ENCODE measurements around the gene C2CD4B. TPM values are rescaled to one million over a fixed set of nuclear protein-coding genes. Genes with fewer than 3 reads are reported as not detected.

The C2CD4B gene
- total RNA-seq, 1 experiment from 2014 or later = 1.3 TPM

DNA sequence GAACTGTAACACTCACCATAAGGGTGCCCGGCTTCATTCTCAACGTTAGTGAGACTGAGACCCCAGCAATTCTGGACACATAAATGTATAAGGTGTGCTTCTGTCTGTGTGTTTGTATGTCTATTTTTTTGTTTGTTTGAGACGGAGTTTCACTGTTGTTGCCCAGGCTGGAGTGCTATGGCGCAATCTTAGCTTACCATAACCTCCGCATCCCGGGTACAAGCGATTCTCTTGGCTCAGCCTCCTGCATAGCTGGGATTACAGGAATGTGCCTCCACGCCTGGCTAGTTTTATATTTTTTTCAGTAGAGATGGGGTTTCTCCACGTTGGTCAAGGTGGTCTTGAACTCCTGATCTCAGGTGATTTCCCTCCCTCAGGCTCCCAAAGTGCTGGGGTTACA is 43.3 kb upstream of the C2CD4B start (continued):
- TF ChIP-seq NR3C1 (CRISPR knock-in tag; conservative IDR thresholded peaks at IDR 0.05; ENCODE audit: low read depth) (no peak), TEAD1 (CRISPR knock-in tag; IDR thresholded peaks at IDR 0.05) (no peak), RORB (CRISPR knock-in tag; IDR thresholded peaks at IDR 0.05) (no peak), NR2C2 (CRISPR knock-in tag; IDR thresholded peaks at IDR 0.05) (no peak), GTF2I (CRISPR knock-in tag; conservative IDR thresholded peaks at IDR 0.05) (no peak), TP53 (CRISPR knock-in tag; IDR thresholded peaks at IDR 0.05) (no peak), SOX15 (CRISPR knock-in tag; IDR thresholded peaks at IDR 0.05) (no peak), CREB1 (CRISPR knock-in tag; IDR thresholded peaks at IDR 0.05) (no peak)
- TF ChIP-seq, protein P1, sequence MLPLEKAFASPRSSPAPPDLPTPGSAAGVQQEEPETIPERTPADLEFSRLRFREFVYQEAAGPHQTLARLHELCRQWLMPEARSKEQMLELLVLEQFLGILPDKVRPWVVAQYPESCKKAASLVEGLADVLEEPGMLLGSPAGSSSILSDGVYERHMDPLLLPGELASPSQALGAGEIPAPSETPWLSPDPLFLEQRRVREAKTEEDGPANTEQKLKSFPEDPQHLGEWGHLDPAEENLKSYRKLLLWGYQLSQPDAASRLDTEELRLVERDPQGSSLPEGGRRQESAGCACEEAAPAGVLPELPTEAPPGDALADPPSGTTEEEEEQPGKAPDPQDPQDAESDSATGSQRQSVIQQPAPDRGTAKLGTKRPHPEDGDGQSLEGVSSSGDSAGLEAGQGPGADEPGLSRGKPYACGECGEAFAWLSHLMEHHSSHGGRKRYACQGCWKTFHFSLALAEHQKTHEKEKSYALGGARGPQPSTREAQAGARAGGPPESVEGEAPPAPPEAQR (CRISPR knock-in tag; IDR thresholded peaks at IDR 0.05) = no peak
- TF ChIP-seq, protein P2, sequence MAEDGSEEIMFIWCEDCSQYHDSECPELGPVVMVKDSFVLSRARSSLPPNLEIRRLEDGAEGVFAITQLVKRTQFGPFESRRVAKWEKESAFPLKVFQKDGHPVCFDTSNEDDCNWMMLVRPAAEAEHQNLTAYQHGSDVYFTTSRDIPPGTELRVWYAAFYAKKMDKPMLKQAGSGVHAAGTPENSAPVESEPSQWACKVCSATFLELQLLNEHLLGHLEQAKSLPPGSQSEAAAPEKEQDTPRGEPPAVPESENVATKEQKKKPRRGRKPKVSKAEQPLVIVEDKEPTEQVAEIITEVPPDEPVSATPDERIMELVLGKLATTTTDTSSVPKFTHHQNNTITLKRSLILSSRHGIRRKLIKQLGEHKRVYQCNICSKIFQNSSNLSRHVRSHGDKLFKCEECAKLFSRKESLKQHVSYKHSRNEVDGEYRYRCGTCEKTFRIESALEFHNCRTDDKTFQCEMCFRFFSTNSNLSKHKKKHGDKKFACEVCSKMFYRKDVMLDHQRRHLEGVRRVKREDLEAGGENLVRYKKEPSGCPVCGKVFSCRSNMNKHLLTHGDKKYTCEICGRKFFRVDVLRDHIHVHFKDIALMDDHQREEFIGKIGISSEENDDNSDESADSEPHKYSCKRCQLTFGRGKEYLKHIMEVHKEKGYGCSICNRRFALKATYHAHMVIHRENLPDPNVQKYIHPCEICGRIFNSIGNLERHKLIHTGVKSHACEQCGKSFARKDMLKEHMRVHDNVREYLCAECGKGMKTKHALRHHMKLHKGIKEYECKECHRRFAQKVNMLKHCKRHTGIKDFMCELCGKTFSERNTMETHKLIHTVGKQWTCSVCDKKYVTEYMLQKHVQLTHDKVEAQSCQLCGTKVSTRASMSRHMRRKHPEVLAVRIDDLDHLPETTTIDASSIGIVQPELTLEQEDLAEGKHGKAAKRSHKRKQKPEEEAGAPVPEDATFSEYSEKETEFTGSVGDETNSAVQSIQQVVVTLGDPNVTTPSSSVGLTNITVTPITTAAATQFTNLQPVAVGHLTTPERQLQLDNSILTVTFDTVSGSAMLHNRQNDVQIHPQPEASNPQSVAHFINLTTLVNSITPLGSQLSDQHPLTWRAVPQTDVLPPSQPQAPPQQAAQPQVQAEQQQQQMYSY (CRISPR knock-in tag; IDR thresholded peaks at IDR 0.05) = no peak

DNA sequence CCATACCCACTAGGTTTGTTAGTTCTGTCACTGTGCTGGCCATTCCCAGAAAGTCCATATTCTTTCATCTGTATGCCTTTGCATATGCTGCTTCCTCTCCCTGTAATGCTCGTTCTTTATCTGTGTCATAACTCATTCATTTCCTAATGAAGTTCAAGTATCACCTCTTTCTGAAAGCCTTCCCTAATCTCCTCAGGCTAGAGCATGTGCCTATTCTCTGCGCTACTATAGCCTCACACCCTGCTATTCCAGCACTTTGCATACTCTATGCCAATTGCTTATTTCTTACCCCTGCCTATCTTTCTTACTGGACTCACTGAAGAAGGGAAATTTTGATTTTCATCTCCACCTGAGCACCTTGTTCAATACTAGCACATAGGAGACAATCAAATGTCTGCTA is 25.6 kb upstream of the C2CD4B start:
- ATAC-seq = peak; percentile 30; the same call in 1 of the 2 replicates
- ChIA-PET CTCF (no interaction called here), POLR2A (no interaction called here)

More for the DNA sequence above, 25.6 kb upstream of the C2CD4B start:
- H3K27ac Mint-ChIP-seq = no peak overlapping the region
- no peaks in the 10 kb centered on the region for H3K36me3 Mint-ChIP-seq
- DNase-seq (ENCODE audit: low spot score) = no peak
- peaks cover 7% of the 10 kb centered on the region for H3K4me1 Mint-ChIP-seq
- H3K27me3 Mint-ChIP-seq (ENCODE audit: low read depth) = peaks cover 3% of the 10 kb centered on the region
- TF ChIP-seq ZNF138 (CRISPR knock-in tag; conservative IDR thresholded peaks at IDR 0.05) = no peak
- TF ChIP-seq, protein P3, sequence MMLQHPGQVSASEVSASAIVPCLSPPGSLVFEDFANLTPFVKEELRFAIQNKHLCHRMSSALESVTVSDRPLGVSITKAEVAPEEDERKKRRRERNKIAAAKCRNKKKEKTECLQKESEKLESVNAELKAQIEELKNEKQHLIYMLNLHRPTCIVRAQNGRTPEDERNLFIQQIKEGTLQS (CRISPR knock-in tag; conservative IDR thresholded peaks at IDR 0.05) = no peak
- TF ChIP-seq, protein P4, sequence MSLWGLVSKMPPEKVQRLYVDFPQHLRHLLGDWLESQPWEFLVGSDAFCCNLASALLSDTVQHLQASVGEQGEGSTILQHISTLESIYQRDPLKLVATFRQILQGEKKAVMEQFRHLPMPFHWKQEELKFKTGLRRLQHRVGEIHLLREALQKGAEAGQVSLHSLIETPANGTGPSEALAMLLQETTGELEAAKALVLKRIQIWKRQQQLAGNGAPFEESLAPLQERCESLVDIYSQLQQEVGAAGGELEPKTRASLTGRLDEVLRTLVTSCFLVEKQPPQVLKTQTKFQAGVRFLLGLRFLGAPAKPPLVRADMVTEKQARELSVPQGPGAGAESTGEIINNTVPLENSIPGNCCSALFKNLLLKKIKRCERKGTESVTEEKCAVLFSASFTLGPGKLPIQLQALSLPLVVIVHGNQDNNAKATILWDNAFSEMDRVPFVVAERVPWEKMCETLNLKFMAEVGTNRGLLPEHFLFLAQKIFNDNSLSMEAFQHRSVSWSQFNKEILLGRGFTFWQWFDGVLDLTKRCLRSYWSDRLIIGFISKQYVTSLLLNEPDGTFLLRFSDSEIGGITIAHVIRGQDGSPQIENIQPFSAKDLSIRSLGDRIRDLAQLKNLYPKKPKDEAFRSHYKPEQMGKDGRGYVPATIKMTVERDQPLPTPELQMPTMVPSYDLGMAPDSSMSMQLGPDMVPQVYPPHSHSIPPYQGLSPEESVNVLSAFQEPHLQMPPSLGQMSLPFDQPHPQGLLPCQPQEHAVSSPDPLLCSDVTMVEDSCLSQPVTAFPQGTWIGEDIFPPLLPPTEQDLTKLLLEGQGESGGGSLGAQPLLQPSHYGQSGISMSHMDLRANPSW (CRISPR knock-in tag; conservative IDR thresholded peaks at IDR 0.05; ENCODE audit: low read depth) = no peak
- TF ChIP-seq, protein P5, sequence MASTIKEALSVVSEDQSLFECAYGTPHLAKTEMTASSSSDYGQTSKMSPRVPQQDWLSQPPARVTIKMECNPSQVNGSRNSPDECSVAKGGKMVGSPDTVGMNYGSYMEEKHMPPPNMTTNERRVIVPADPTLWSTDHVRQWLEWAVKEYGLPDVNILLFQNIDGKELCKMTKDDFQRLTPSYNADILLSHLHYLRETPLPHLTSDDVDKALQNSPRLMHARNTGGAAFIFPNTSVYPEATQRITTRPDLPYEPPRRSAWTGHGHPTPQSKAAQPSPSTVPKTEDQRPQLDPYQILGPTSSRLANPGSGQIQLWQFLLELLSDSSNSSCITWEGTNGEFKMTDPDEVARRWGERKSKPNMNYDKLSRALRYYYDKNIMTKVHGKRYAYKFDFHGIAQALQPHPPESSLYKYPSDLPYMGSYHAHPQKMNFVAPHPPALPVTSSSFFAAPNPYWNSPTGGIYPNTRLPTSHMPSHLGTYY (CRISPR knock-in tag; IDR thresholded peaks at IDR 0.05) = no peak
- no peak for TF ChIP-seq TCF7 (CRISPR knock-in tag; IDR thresholded peaks at IDR 0.05; ENCODE audit: low read depth)
- no peak for TF ChIP-seq FOXJ3 (CRISPR knock-in tag; IDR thresholded peaks at IDR 0.05; ENCODE audit: borderline replicate concordance)
- no peak for TF ChIP-seq ZNF263 (CRISPR knock-in tag; IDR thresholded peaks at IDR 0.05; ENCODE audit: low read depth)
- TF ChIP-seq ZNF121 (CRISPR knock-in tag; IDR thresholded peaks at IDR 0.05) = no peak
- TF ChIP-seq ZNF396 (CRISPR knock-in tag; IDR thresholded peaks at IDR 0.05; ENCODE audit: borderline replicate concordance) = no peak
- TF ChIP-seq, protein P6, sequence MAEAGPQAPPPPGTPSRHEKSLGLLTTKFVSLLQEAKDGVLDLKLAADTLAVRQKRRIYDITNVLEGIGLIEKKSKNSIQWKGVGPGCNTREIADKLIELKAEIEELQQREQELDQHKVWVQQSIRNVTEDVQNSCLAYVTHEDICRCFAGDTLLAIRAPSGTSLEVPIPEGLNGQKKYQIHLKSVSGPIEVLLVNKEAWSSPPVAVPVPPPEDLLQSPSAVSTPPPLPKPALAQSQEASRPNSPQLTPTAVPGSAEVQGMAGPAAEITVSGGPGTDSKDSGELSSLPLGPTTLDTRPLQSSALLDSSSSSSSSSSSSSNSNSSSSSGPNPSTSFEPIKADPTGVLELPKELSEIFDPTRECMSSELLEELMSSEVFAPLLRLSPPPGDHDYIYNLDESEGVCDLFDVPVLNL (CRISPR knock-in tag; IDR thresholded peaks at IDR 0.05; ENCODE audit: borderline replicate concordance, low read depth) = no peak
- TF ChIP-seq, protein P7, sequence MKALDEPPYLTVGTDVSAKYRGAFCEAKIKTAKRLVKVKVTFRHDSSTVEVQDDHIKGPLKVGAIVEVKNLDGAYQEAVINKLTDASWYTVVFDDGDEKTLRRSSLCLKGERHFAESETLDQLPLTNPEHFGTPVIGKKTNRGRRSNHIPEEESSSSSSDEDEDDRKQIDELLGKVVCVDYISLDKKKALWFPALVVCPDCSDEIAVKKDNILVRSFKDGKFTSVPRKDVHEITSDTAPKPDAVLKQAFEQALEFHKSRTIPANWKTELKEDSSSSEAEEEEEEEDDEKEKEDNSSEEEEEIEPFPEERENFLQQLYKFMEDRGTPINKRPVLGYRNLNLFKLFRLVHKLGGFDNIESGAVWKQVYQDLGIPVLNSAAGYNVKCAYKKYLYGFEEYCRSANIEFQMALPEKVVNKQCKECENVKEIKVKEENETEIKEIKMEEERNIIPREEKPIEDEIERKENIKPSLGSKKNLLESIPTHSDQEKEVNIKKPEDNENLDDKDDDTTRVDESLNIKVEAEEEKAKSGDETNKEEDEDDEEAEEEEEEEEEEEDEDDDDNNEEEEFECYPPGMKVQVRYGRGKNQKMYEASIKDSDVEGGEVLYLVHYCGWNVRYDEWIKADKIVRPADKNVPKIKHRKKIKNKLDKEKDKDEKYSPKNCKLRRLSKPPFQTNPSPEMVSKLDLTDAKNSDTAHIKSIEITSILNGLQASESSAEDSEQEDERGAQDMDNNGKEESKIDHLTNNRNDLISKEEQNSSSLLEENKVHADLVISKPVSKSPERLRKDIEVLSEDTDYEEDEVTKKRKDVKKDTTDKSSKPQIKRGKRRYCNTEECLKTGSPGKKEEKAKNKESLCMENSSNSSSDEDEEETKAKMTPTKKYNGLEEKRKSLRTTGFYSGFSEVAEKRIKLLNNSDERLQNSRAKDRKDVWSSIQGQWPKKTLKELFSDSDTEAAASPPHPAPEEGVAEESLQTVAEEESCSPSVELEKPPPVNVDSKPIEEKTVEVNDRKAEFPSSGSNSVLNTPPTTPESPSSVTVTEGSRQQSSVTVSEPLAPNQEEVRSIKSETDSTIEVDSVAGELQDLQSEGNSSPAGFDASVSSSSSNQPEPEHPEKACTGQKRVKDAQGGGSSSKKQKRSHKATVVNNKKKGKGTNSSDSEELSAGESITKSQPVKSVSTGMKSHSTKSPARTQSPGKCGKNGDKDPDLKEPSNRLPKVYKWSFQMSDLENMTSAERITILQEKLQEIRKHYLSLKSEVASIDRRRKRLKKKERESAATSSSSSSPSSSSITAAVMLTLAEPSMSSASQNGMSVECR (CRISPR knock-in tag; IDR thresholded peaks at IDR 0.05; ENCODE audit: borderline replicate concordance) = no peak
- peaks cover 6% of the 10 kb centered on the region for H3K9me3 Mint-ChIP-seq
- H3K4me3 Mint-ChIP-seq = no peak overlapping the region

Data from WTC11 (cell line).